Parathyroid adenoma (tissue), 2 donors: ENCODE measurements around the gene VPS33B.

Experiments used
- H2AFZ ChIP-seq: fragments of 300-600 bp; sonication (generic); one replicate; pipeline ENCODE4 v1.7.0; 2017; ENCODE audit warnings: antibody characterized with exemption, mild to moderate bottlenecking
- H3K27ac ChIP-seq: fragments of 300-600 bp; sonication (generic); one replicate; pipeline ENCODE4 v1.7.0; 2017
- H3K27me3 ChIP-seq: fragments of 300-600 bp; sonication (generic); one replicate; pipeline ENCODE4 v1.7.0; 2017; ENCODE audit warnings: low read length; ENCODE audit not compliant: control insufficient read depth, insufficient read depth
- H3K36me3 ChIP-seq: fragments of 300-600 bp; sonication (generic); one replicate; pipeline ENCODE4 v1.7.0; 2017; ENCODE audit warnings: low read length; ENCODE audit not compliant: control insufficient read depth, insufficient read depth
- H3K4me1 ChIP-seq: fragments of 300-600 bp; sonication (generic); one replicate; pipeline ENCODE4 v1.7.0; 2017; ENCODE audit warnings: control low read depth
- H3K4me2 ChIP-seq: fragments of 300-600 bp; sonication (generic); one replicate; pipeline ENCODE4 v1.7.0; 2017; ENCODE audit warnings: low read length
- H3K4me3 ChIP-seq: fragments of 300-600 bp; sonication (generic); one replicate; pipeline ENCODE4 v1.7.0; 2017; ENCODE audit warnings: low read depth, low read length
- H3K79me2 ChIP-seq: fragments of 300-600 bp; sonication (generic); one replicate; pipeline ENCODE4 v1.7.0; 2017; ENCODE audit warnings: control low read depth
- H3K9ac ChIP-seq: fragments of 300-600 bp; sonication (generic); one replicate; pipeline ENCODE4 v1.7.0; 2017; ENCODE audit warnings: mild to moderate bottlenecking
- H3K9me3 ChIP-seq: fragments of 300-600 bp; sonication (generic); one replicate; pipeline ENCODE4 v1.7.0; 2017; ENCODE audit warnings: low read length; ENCODE audit not compliant: control insufficient read depth
- TF ChIP-seq, protein P1 (sequence below): fragments of 300-600 bp; sonication (generic); IDR thresholded peaks from one replicate; pipeline ENCODE4 v1.7.0; 2017; ENCODE audit warnings: antibody characterized with exemption, mild to moderate bottlenecking
- donor health status: primary hyperparathyroidism.

Gene VPS33B

DNA sequence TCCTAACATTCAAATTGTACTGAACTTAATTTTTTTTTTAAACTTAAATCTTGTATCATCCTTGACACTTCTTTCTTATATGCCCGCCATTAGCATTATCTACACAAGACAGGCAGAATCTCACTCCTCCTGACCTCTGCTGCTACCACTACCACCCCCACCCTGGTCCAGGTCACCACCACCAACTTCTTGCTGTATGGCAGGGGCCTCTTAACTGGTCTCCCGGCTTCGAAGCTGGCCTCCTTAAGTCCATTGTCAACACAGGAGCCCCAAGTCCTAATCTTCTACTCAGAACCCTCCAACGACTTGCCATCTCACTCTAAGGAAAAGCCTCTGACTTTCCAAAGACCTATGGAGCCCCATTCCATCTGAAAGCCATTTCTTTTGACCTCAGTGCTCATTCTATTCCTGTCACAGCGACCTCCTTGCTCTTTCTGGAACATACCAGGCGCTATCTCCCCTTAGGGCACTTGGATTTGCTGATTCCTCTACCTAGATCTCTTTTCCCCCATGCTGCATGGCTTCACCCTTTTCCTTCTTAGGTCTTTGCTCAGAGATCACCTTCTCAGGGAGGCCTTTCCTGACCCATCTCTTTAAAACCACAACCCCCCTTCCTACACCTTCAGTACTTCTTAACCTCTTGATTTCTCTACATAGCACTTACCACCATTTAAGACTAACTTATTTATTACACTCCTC lies 30.7 kb downstream of the VPS33B start:
- Histone ChIP-seq H3K36me3 (no peaks in the 10 kb centered on the region), H3K27ac (no peak overlapping the region), H3K79me2 (no peaks in the 10 kb centered on the region), H2AFZ (no peak overlapping the region), H3K9ac (no peak overlapping the region), H3K4me3 (no peak overlapping the region), H3K27me3 (no peaks in the 10 kb centered on the region), H3K4me1 (no peaks in the 10 kb centered on the region), H3K9me3 (no peaks in the 10 kb centered on the region), H3K4me2 (no peak overlapping the region)
- TF ChIP-seq, protein P1, sequence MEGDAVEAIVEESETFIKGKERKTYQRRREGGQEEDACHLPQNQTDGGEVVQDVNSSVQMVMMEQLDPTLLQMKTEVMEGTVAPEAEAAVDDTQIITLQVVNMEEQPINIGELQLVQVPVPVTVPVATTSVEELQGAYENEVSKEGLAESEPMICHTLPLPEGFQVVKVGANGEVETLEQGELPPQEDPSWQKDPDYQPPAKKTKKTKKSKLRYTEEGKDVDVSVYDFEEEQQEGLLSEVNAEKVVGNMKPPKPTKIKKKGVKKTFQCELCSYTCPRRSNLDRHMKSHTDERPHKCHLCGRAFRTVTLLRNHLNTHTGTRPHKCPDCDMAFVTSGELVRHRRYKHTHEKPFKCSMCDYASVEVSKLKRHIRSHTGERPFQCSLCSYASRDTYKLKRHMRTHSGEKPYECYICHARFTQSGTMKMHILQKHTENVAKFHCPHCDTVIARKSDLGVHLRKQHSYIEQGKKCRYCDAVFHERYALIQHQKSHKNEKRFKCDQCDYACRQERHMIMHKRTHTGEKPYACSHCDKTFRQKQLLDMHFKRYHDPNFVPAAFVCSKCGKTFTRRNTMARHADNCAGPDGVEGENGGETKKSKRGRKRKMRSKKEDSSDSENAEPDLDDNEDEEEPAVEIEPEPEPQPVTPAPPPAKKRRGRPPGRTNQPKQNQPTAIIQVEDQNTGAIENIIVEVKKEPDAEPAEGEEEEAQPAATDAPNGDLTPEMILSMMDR = no peak

DNA sequence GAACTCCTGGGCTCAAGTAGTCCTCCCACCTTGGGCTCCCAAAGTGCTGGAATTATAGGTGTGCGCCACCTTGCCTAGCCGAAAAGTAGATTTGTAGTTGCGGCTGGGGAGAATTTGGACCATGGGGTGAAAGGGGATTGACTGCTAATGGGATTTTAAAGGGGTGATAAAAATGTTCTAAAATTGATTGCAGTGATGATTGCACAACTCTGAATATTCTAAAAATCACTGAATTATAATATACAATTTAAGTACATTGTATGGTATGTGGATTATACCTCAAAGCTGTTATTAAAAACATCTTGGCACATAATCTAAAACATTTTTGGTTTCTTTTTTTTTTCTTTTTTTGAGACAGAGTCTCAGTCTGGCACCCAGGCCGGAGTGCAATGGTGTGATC lies 31.9 kb downstream of the VPS33B start:
- TF ChIP-seq, protein P1 = no peak

DNA sequence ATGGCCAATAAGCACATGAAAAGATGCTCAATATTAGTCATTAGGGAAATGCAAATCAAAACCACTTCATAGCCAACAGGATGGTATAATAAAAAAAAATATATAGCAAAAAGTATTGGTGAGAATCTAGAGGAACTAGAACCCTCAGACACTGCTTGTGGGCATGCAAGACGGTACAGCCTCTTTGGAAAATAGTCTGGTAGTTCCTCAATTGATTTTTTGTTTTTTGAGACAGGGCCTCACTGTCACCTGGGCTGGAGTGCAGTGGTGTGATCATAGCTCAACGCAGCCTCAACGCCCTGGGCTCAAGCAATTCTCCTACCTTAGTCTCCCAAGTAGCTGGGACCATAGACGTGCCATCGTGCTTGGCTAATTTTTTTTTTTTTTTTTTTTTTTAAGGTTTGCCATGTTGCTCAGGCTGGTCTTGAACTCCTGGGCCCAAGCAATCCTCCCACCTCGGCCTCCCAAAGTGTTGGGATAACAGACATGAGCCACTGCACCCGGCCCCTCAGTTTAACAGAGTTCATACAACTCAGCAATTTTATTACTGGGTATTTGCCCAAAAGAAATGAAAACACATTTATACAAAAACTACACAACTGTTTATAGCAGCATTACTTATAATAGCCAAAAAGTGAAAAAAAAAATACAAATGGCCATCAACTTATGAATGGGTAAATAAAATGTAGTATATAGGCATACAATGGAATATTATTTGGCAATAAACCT lies 33.2 kb downstream of the VPS33B start:
- Histone ChIP-seq H3K79me2 (no peaks in the 10 kb centered on the region), H3K27me3 (no peaks in the 10 kb centered on the region), H3K4me2 (no peak overlapping the region), H2AFZ (no peak overlapping the region), H3K9me3 (no peaks in the 10 kb centered on the region), H3K9ac (no peak overlapping the region), H3K4me3 (no peak overlapping the region), H3K4me1 (no peaks in the 10 kb centered on the region), H3K36me3 (no peaks in the 10 kb centered on the region), H3K27ac (no peak overlapping the region)
- TF ChIP-seq, protein P1 = no peak

More for the DNA sequence above, 31.9 kb downstream of the VPS33B start:
- Histone ChIP-seq H2AFZ (no peak overlapping the region), H3K4me2 (no peak overlapping the region), H3K9me3 (no peaks in the 10 kb centered on the region), H3K27me3 (no peaks in the 10 kb centered on the region), H3K4me1 (no peaks in the 10 kb centered on the region), H3K4me3 (no peak overlapping the region), H3K27ac (no peak overlapping the region), H3K79me2 (no peaks in the 10 kb centered on the region), H3K9ac (no peak overlapping the region), H3K36me3 (no peaks in the 10 kb centered on the region)

DNA sequence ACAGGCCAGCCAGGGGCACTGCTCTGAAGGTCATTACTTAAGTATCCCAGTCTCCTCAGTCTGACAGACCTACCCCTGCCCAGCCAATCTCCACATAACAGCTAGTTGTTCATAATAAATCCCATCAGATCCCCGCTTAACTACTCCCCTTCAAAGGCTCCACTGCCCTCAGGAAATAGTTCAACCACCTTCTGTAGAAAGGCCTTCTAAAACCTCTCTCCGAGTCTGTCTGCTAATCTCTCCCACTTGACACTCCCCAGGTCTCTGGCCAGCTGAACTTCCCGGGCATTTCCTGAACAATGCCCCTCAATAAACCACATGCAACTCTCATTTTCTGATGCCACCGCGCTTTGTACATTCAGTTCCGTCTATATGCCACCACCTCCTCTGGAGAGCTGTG lies 34.1 kb downstream of the VPS33B start:
- no peaks in the 10 kb centered on the region for H3K9me3 ChIP-seq
- no peak overlapping the region for H3K4me2 ChIP-seq
- no peaks in the 10 kb centered on the region for H3K79me2 ChIP-seq
- no peak overlapping the region for H3K9ac ChIP-seq
- H3K27me3 ChIP-seq = no peaks in the 10 kb centered on the region
- H2AFZ ChIP-seq = no peak overlapping the region
- TF ChIP-seq, protein P1 = no peak
- H3K4me1 ChIP-seq = no peaks in the 10 kb centered on the region
- no peaks in the 10 kb centered on the region for H3K36me3 ChIP-seq
- H3K4me3 ChIP-seq = no peak overlapping the region
- no peak overlapping the region for H3K27ac ChIP-seq
